GM12878 (cell line): ENCODE results near the gene UNKL. TPM values are rescaled to one million over a fixed set of nuclear protein-coding genes. Genes with fewer than 3 reads are reported as not detected.

Experiments
- ATAC-seq: fragments of 200-7000 bp; cut with Tn5 transposase; 3 replicates; pipeline ENCODE4 v1.9.1; 2020; ENCODE audit warnings: mild to moderate bottlenecking, moderate library complexity
- BruUV-seq: library from RNA; stranded (reverse); fragments of 400-500 nt; replicated peaks from 2 replicates; lab custom pipeline; 2021; lab: Mats Ljungman, UMichigan
- CTCF ChIA-PET: fragments of 300-600 bp; sonication (Branson Sonifier 250); formaldehyde crosslinking; extraction: SDS; loops from one replicate; lab custom pipeline; 2021; ENCODE audit warnings: inconsistent platforms; lab: Yijun Ruan, JAX
- POLR2A ChIA-PET: fragments of 350-600 bp; formaldehyde crosslinking; extraction: SDS; loops from one replicate; lab custom pipeline; 2021; ENCODE audit warnings: inconsistent platforms; lab: Charles Lee
- RAD21 ChIA-PET: fragments of 300-600 bp; sonication (Branson Sonifier 250); formaldehyde crosslinking; loops from one replicate; lab custom pipeline; 2023; ENCODE audit warnings: antibody characterized with exemption; ENCODE audit not compliant: unreplicated experiment; lab: Charles Lee
- SMC1A ChIA-PET: fragments of 300-600 bp; sonication (Branson Sonifier 250); formaldehyde crosslinking; loops from one replicate; lab custom pipeline; 2023; ENCODE audit not compliant: unreplicated experiment, uncharacterized antibody; lab: Charles Lee
- DNase-seq: peaks from one replicate; pipeline ENCODE4 v3.0.0-alpha.2; 2011; ENCODE audit warnings: low read depth, low spot score
- FAIRE-seq: peaks from 3 replicates; lab custom pipeline; 2011; peaks lifted over from hg19 to GRCh38; lab: Jason Lieb, UNC
- H2AFZ ChIP-seq: 2 replicates; pipeline ENCODE4 v1.6.0; 2011; ENCODE audit warnings: low read depth, low read length, control low read depth; ENCODE audit not compliant: control insufficient read depth
- H3K27ac ChIP-seq: 2 replicates; pipeline ENCODE4 v1.5.1; 2011; ENCODE audit warnings: control low read depth; ENCODE audit not compliant: control insufficient read depth, insufficient read depth
- H3K27me3 ChIP-seq, 2 experiments: replicated peaks in 1 of 2; 2 replicates each; pipeline versions ENCODE4 v1.6.0 to v1.6.1; 2011; ENCODE audit warnings: low read length in 1 of 2; ENCODE audit not compliant: control insufficient read depth in 2 of 2, insufficient read depth in 2 of 2
- H3K36me3 ChIP-seq, 2 experiments: 2 replicates each; pipeline ENCODE4 v1.5.1; 2011; ENCODE audit warnings: low read length in 1 of 2; ENCODE audit not compliant: control insufficient read depth in 2 of 2, insufficient read depth in 2 of 2
- H3K4me1 ChIP-seq: 2 replicates; pipeline ENCODE4 v1.6.1; 2011; ENCODE audit warnings: mild to moderate bottlenecking, low read length, moderate library complexity, mixed read lengths; ENCODE audit not compliant: control insufficient read depth, insufficient read depth
- H3K4me2 ChIP-seq: 2 replicates; pipeline ENCODE4 v1.6.0; 2011; ENCODE audit warnings: control low read depth; ENCODE audit not compliant: control insufficient read depth, insufficient read depth
- H3K4me3 ChIP-seq: fragments of 200-600 bp; sonication (generic); 2 replicates; pipeline ENCODE4 v1.5.1; 2016
- H3K79me2 ChIP-seq: 2 replicates; pipeline ENCODE4 v1.6.0; 2011; ENCODE audit warnings: low read length; ENCODE audit not compliant: control insufficient read depth, insufficient read depth
- H3K9ac ChIP-seq: 2 replicates; pipeline ENCODE4 v1.8.0; 2011; ENCODE audit warnings: low read length, control low read depth, mixed read lengths; ENCODE audit not compliant: control insufficient read depth, insufficient read depth
- H3K9me3 ChIP-seq: replicated peaks from 3 replicates; pipeline ENCODE4 v1.5.1; 2011; ENCODE audit warnings: mild to moderate bottlenecking, low read length; ENCODE audit not compliant: control insufficient read depth, insufficient read depth
- H4K20me1 ChIP-seq: 2 replicates; pipeline ENCODE4 v1.6.0; 2011; ENCODE audit not compliant: control insufficient read depth, insufficient read depth
- GATAD2B ChIP-seq: fragments of 450-650 bp; conservative IDR thresholded peaks from 2 replicates; pipeline ENCODE4 v1.6.1; 2017; ENCODE audit warnings: low read depth, mild to moderate bottlenecking, moderate library complexity
- HDAC2 ChIP-seq: fragments of 200-600 bp; sonication (generic); IDR thresholded peaks from 2 replicates; pipeline ENCODE4 v1.6.1; 2017
- MTA2 ChIP-seq: fragments of 450-650 bp; IDR thresholded peaks from 2 replicates; pipeline ENCODE4 v1.6.1; 2016; ENCODE audit warnings: low read depth, mild to moderate bottlenecking, moderate library complexity
- NFIC ChIP-seq: IDR thresholded peaks from 2 replicates; pipeline ENCODE4 v1.6.1; 2012; ENCODE audit warnings: low read depth, mild to moderate bottlenecking, inconsistent platforms, low read length, moderate library complexity
- NR2C2 ChIP-seq: IDR thresholded peaks from 2 replicates; pipeline ENCODE4 v1.6.1; 2011; ENCODE audit warnings: borderline replicate concordance, low read depth; ENCODE audit not compliant: control insufficient read depth, insufficient read length
- SMAD1 ChIP-seq: fragments of 450-650 bp; IDR thresholded peaks from 2 replicates; pipeline ENCODE4 v1.6.1; 2018; ENCODE audit warnings: mild to moderate bottlenecking, low read depth; ENCODE audit not compliant: partially characterized antibody
- SMARCA5 ChIP-seq: fragments of 450-650 bp; IDR thresholded peaks from 2 replicates; pipeline ENCODE4 v1.6.1; 2017; ENCODE audit warnings: mild to moderate bottlenecking
- TCF3 ChIP-seq: IDR thresholded peaks from 2 replicates; pipeline ENCODE4 v1.6.1; 2012; ENCODE audit warnings: low read depth, mild to moderate bottlenecking, low read length, borderline replicate concordance; ENCODE audit not compliant: insufficient read depth
- ZZZ3 ChIP-seq: IDR thresholded peaks from 2 replicates; pipeline ENCODE4 v1.6.1; 2011; ENCODE audit warnings: low read depth; ENCODE audit not compliant: control insufficient read depth, insufficient read length
- WGBS: methylation state at CpG from one replicate; pipeline ENCODE4 v1.1.6; 2016; ENCODE audit warnings: low lambda C conversion rate; ENCODE audit not compliant: insufficient replicate concordance, insufficient coverage; ENCODE audit errors: missing lambda C conversion rate; 5-methylcytosine and 5-hydroxymethylcytosine counted together
- in situ Hi-C: fragments of 300-500 bp; cut with MboI; formaldehyde crosslinking; loops from 9 replicates; pipeline ENCODE4 v1.14.3; 2018; ENCODE audit warnings: mixed read lengths
- intact Hi-C: fragments of 100-400 bp; cut with micrococcal nuclease; formaldehyde crosslinking; loops from one replicate; pipeline ENCODE4 v1.14.2; 2022; ENCODE audit not compliant: unreplicated experiment
- polyA plus RNA-seq, 11 experiments: library from polyadenylated mRNA; depleted of rRNA in 4 of 11; unstranded in 6 of 11; stranded (reverse) in 5 of 11; fragments of >200 nt; fragmentation: Nextera tagmentation in 4 of 11; fragmentation: Illumina TruSeq in 1 of 11; extraction: Ambion mirVana in 4 of 11; extraction: Trizol in 1 of 11; gene quantifications; 1 replicate in 1 of 11; 2 replicates in 10 of 11; pipeline versions ENCODE4 v1.2.1 to v1.2.3, GENCODE V29; 2011 to 2016; ENCODE audit warnings: inconsistent platforms in 2 of 11, missing spikeins in 2 of 11, low read depth in 1 of 11
- total RNA-seq, 4 experiments: library from RNA; depleted of rRNA in 3 of 4; stranded (reverse); fragments of >200 nt in 3 of 4; fragmentation: Illumina TruSeq in 1 of 4; extraction: Trizol in 1 of 4; gene quantifications; 2 replicates each; pipeline versions ENCODE4 v1.2.1 to v1.2.3, GENCODE V29; 2013 to 2021
- TF ChIP-seq, protein P1 (sequence below): fragments of 450-650 bp; IDR thresholded peaks from 2 replicates; pipeline ENCODE4 v1.6.1; 2017; ENCODE audit warnings: low read depth, mild to moderate bottlenecking, moderate library complexity

The UNKL gene
- total and polyA plus RNA-seq, 10 of the 15 experiments (the other 5 are each of a cell fraction or from before 2014, with no cell fraction given) = 0.40 to 21.6 (median 9.1) TPM

DNA sequence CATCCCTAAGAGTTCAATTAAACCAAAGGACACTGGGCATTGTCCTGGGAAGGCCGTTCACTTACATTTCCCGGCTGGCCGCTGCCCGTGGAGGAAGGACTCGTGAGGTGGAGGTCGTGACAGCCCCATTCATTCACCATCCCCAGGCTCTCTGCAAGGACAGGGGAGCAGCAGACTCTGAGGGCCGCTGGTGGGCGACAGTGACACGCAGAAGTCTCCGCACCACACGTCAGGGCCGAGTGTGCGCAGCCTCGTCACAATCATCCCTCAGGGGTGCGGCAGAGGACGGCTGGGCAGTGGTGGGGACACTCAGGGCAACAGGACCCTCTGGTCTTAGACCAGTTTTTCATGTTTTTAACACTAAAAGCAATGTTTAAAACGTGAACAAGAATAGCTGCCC is 21.7 kb downstream of the UNKL start:
- H3K4me1 ChIP-seq = no peaks in the 10 kb centered on the region
- TF ChIP-seq SMARCA5 (no peak), MTA2 (no peak), NFIC (no peak), SMAD1 (no peak), ZZZ3 (no peak), HDAC2 (no peak), NR2C2 (no peak), TCF3 (no peak), GATAD2B (no peak)
- TF ChIP-seq, protein P1, sequence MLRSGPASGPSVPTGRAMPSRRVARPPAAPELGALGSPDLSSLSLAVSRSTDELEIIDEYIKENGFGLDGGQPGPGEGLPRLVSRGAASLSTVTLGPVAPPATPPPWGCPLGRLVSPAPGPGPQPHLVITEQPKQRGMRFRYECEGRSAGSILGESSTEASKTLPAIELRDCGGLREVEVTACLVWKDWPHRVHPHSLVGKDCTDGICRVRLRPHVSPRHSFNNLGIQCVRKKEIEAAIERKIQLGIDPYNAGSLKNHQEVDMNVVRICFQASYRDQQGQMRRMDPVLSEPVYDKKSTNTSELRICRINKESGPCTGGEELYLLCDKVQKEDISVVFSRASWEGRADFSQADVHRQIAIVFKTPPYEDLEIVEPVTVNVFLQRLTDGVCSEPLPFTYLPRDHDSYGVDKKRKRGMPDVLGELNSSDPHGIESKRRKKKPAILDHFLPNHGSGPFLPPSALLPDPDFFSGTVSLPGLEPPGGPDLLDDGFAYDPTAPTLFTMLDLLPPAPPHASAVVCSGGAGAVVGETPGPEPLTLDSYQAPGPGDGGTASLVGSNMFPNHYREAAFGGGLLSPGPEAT = no peak
- BruUV-seq = no TSS peak
- no peak for FAIRE-seq
- 86% methylated on average over 17 of the region's 17 CpGs for WGBS
- intact Hi-C loops (no loop called here), in situ Hi-C loops (no loop called here)
- no peak overlapping the region for H3K4me2 ChIP-seq
- no peak overlapping the region for H2AFZ ChIP-seq
- CTCF ChIA-PET = no interaction called here
- H3K36me3 ChIP-seq = no peaks in the 10 kb centered on the region
- no peak overlapping the region for H3K9ac ChIP-seq
- POLR2A ChIA-PET = no interaction called here
- H3K27ac ChIP-seq = no peak overlapping the region
- no peaks in the 10 kb centered on the region for H3K79me2 ChIP-seq
- ATAC-seq = no peak
- RAD21 ChIA-PET = no interaction called here
- no peak overlapping the region for H3K4me3 ChIP-seq
- no peaks in the 10 kb centered on the region for H3K9me3 ChIP-seq
- H3K27me3 ChIP-seq = no peaks in the 10 kb centered on the region
- no peaks in the 10 kb centered on the region; the same call in 1 of the 2 replicates for H4K20me1 ChIP-seq
- DNase-seq = no peak
- SMC1A ChIA-PET = no interaction called here
